Uterus (tissue), 4 donors: ENCODE measurements around the gene EED. TPM values are rescaled to one million over a fixed set of nuclear protein-coding genes. Genes with fewer than 3 reads are reported as not detected.

ENCODE experiments used
- DNase-seq, 2 donors: peaks; one replicate each; pipeline ENCODE4 v3.0.0-alpha.2; 2019 to 2020
- H3K27ac ChIP-seq, 2 donors: fragments of 200-600 bp; sonication (generic); 1 replicate in 1 of 2; 2 replicates in 1 of 2; pipeline ENCODE4 v1.5.1; 2016 to 2018
- H3K27me3 ChIP-seq, 2 donors: fragments of 200-600 bp; sonication (generic); one replicate each; pipeline ENCODE4 v1.5.1; 2018 to 2019; ENCODE audit warnings: control low read depth in 1 of 2
- H3K36me3 ChIP-seq, 2 donors: fragments of 200-600 bp; sonication (generic); one replicate each; pipeline ENCODE4 v1.5.1; 2019; ENCODE audit warnings: control low read depth in 1 of 2
- H3K4me1 ChIP-seq, 2 donors: fragments of 200-600 bp; sonication (generic); one replicate each; pipeline ENCODE4 v1.5.1; 2018 to 2019; ENCODE audit warnings: control low read depth in 1 of 2
- H3K4me3 ChIP-seq, 2 donors: fragments of 200-600 bp; sonication (generic); 1 replicate in 1 of 2; 2 replicates in 1 of 2; pipeline ENCODE4 v1.5.1; 2018 to 2019; ENCODE audit warnings: mild to moderate bottlenecking in 1 of 2
- H3K9me3 ChIP-seq, 2 donors: fragments of 200-600 bp; sonication (generic); one replicate each; pipeline ENCODE4 v1.5.1; 2019; ENCODE audit warnings: control low read depth in 1 of 2
- CTCF ChIP-seq, 4 experiments: fragments of 200-600 bp in 2 of 4; fragments of 450-650 bp in 2 of 4; sonication (generic) in 2 of 4; IDR thresholded peaks; one replicate each; pipeline ENCODE4 v1.5.1; 2016 to 2019; ENCODE audit warnings: antibody characterized with exemption in 4 of 4, mild to moderate bottlenecking in 2 of 4, moderate library complexity in 1 of 4
- POLR2A ChIP-seq, 2 donors: fragments of 450-650 bp; IDR thresholded peaks; one replicate each; pipeline ENCODE4 v1.6.1; 2016; ENCODE audit warnings: antibody characterized with exemption in 2 of 2, mild to moderate bottlenecking in 1 of 2, moderate library complexity in 1 of 2
- intact Hi-C: fragments of 100-400 bp; cut with DNase I; formaldehyde crosslinking; loops from one replicate; pipeline ENCODE4 v1.15.1; 2023; ENCODE audit warnings: low total_unique reads
- total RNA-seq, 4 donors: library from RNA; depleted of rRNA in 3 of 4; stranded (reverse); fragments of >200 nt in 3 of 4; gene quantifications; one replicate each; pipeline versions ENCODE4 v1.1.0 to v1.2.4, GENCODE V29; 2014 to 2023
- donor health status: DM: yes; HTN: yes; CAD: no.

The EED gene
- total RNA-seq, 4 donors from 2014 or later: 16.4 to 53.8 (median 31.3) TPM

GRCh38 chr11:86249307-86250098 is 5.0 kb downstream of the EED start:
- TF ChIP-seq POLR2A (IDR thresholded peaks at IDR 0.05) (no peak), CTCF (IDR thresholded peaks at IDR 0.05) (no peak)
- peaks cover 0 to 12% of the 10 kb centered on the region in 2 donors for H3K4me1 ChIP-seq

GRCh38 chr11:86251345-86251744 is 6.8 kb downstream of the EED start:
- intact Hi-C loops: no loop called here
- no peak for DNase-seq
- H3K36me3 ChIP-seq: no peaks in the 10 kb centered on the region
- peaks cover 0 to 19% of the 10 kb centered on the region in 2 donors for H3K4me1 ChIP-seq
- H3K9me3 ChIP-seq: no peaks in the 10 kb centered on the region
- TF ChIP-seq CTCF (IDR thresholded peaks at IDR 0.05) (no peak), POLR2A (IDR thresholded peaks at IDR 0.05) (no peak)
- H3K27ac ChIP-seq: no peak overlapping the region
- no peaks in the 10 kb centered on the region for H3K27me3 ChIP-seq
- H3K4me3 ChIP-seq: no peak overlapping the region

More at GRCh38 chr11:86249307-86250098, 5.0 kb downstream of the EED start:
- no peaks in the 10 kb centered on the region for H3K9me3 ChIP-seq
- H3K27me3 ChIP-seq: no peaks in the 10 kb centered on the region
- no peak overlapping the region for H3K4me3 ChIP-seq
- DNase-seq: no peak
- no peaks in the 10 kb centered on the region for H3K36me3 ChIP-seq
- intact Hi-C loops: loop anchor here (10.0 kb wide), 1 partner anchor 185 kb away; the partner anchor contains the start of gene PICALM
- H3K27ac ChIP-seq: peak overlapping the region in 1 of 2 donors; percentile 28

- DNase-seq: no peak
- Histone ChIP-seq H3K4me1 (peaks cover 0 to 13% of the 10 kb centered on the region in 2 donors), H3K27me3 (no peaks in the 10 kb centered on the region), H3K36me3 (no peaks in the 10 kb centered on the region), H3K27ac (no peak overlapping the region), H3K4me3 (no peak overlapping the region), H3K9me3 (no peaks in the 10 kb centered on the region)
- intact Hi-C loops: no loop called here
- no peak for TF ChIP-seq CTCF (IDR thresholded peaks at IDR 0.05)
- TF ChIP-seq POLR2A (IDR thresholded peaks at IDR 0.05): no peak
These were observed 11.3 kb downstream of the EED start for GRCh38 chr11:86255896-86256295.

- no peak overlapping the region for H3K27ac ChIP-seq
- DNase-seq: no peak
- TF ChIP-seq CTCF (IDR thresholded peaks at IDR 0.05): no peak
- no peak for TF ChIP-seq POLR2A (IDR thresholded peaks at IDR 0.05)
- H3K9me3 ChIP-seq: no peaks in the 10 kb centered on the region
- H3K36me3 ChIP-seq: no peaks in the 10 kb centered on the region
- H3K27me3 ChIP-seq: no peaks in the 10 kb centered on the region
- intact Hi-C loops: no loop called here
- H3K4me3 ChIP-seq: no peak overlapping the region
- peaks cover 0 to 13% of the 10 kb centered on the region in 2 donors for H3K4me1 ChIP-seq
These were observed 12.1 kb downstream of the EED start for GRCh38 chr11:86256608-86257007.

- no peak for TF ChIP-seq POLR2A (IDR thresholded peaks at IDR 0.05)
- no peak for TF ChIP-seq CTCF (IDR thresholded peaks at IDR 0.05)
- Histone ChIP-seq H3K36me3 (no peaks in the 10 kb centered on the region), H3K27me3 (no peaks in the 10 kb centered on the region), H3K4me1 (peaks cover 0 to 7% of the 10 kb centered on the region in 2 donors), H3K27ac (no peak overlapping the region), H3K4me3 (no peak overlapping the region), H3K9me3 (no peaks in the 10 kb centered on the region)
- DNase-seq: no peak
- intact Hi-C loops: no loop called here
These were observed 12.9 kb downstream of the EED start for GRCh38 chr11:86257446-86257845.
